ENCODE measurements around the gene LRRK1. TPM values are rescaled to one million over a fixed set of nuclear protein-coding genes. Genes with fewer than 3 reads are reported as not detected.

LRRK1 gene
- total and polyA plus RNA-seq, 4 donors = 5.0 to 5.3 (median 5.2) TPM

DNA sequence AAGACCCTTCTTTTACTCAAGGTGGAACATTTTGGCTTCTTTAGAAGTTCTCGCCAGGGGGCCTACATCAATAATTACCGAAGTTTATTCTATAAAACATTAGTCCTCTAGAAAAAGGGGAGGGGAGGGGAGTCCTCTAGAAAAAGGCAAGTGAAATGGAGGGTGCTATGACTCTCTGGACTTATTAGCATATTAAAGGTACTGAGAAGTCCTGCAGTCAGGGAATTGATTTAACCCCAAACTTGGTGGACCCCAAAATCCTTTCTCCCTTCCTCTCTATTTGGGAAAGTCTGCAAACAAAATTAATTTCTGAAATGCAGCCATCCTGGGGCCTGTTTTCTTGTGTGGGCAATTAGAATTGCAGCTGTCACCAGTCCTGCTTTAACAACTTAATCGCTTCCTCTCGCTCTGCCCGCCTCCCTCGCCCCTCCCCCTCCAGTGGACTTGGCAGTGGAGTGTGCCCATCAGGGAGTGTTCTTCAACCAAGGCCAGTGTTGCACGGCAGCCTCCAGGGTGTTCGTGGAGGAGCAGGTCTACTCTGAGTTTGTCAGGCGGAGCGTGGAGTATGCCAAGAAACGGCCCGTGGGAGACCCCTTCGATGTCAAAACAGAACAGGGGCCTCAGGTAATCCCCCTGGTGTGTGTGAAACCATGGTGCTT, 18.9 kb upstream of the LRRK1 start:
- peak in 2 of 6 donors; percentile 20 for DNase-seq (ENCODE audit: low read depth in 4 of 6, low spot score in 6 of 6)
- Histone ChIP-seq H3K9me3 (ENCODE audit: control insufficient read depth, insufficient read depth, low read length) (no peaks in the 10 kb centered on the region), H3K27ac (ENCODE audit: low read depth, low read length) (no peak overlapping the region), H3K4me1 (ENCODE audit: control insufficient read depth, insufficient read depth, low read length) (peaks cover 17% of the 10 kb centered on the region), H3K4me3 (ENCODE audit: low read depth, low read length) (no peak overlapping the region), H3K36me3 (ENCODE audit: control insufficient read depth, insufficient read depth, low read length) (no peaks in the 10 kb centered on the region), H3K27me3 (ENCODE audit: control insufficient read depth, insufficient read depth, low read length) (peaks cover 3% of the 10 kb centered on the region)
- 60% methylated on average over 7 of the region's 13 CpGs for WGBS (ENCODE audit: insufficient coverage)

DNA sequence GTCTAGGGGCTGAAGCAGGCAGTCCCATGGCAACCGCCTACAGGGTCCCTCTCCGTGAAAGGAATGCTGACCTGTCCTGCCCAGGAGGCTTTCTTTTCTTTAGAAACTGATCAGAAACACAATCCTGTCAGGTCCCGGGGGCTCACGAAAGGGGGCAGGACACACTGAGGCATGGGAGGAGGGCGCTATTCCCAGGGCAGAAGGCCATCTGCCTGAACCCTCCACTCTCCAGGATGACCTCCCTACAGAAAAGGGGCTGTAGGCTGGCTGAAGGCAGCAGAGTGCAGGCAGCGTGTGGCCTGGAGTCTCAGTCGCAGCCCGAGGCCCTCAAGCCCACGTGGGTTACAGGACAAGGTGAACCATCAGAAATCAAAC, 18.4 kb upstream of the LRRK1 start:
- no peak for DNase-seq (ENCODE audit: low read depth in 4 of 6, low spot score in 6 of 6)
- Histone ChIP-seq H3K4me3 (ENCODE audit: low read depth, low read length) (no peak overlapping the region), H3K27me3 (ENCODE audit: control insufficient read depth, insufficient read depth, low read length) (peaks cover 3% of the 10 kb centered on the region), H3K4me1 (ENCODE audit: control insufficient read depth, insufficient read depth, low read length) (peaks cover 17% of the 10 kb centered on the region), H3K27ac (ENCODE audit: low read depth, low read length) (no peak overlapping the region), H3K9me3 (ENCODE audit: control insufficient read depth, insufficient read depth, low read length) (no peaks in the 10 kb centered on the region), H3K36me3 (ENCODE audit: control insufficient read depth, insufficient read depth, low read length) (no peaks in the 10 kb centered on the region)
- WGBS (ENCODE audit: insufficient coverage) = 60% methylated on average over 7 of the region's 9 CpGs

- Histone ChIP-seq H3K4me3 (ENCODE audit: low read depth, low read length) (no peak overlapping the region), H3K27me3 (ENCODE audit: control insufficient read depth, insufficient read depth, low read length) (peaks cover 3% of the 10 kb centered on the region), H3K9me3 (ENCODE audit: control insufficient read depth, insufficient read depth, low read length) (no peaks in the 10 kb centered on the region), H3K27ac (ENCODE audit: low read depth, low read length) (peak overlapping the region; percentile 81), H3K36me3 (ENCODE audit: control insufficient read depth, insufficient read depth, low read length) (no peaks in the 10 kb centered on the region), H3K4me1 (ENCODE audit: control insufficient read depth, insufficient read depth, low read length) (peaks cover 17% of the 10 kb centered on the region)
- WGBS (ENCODE audit: insufficient coverage) = 70% methylated on average over 2 of the region's 3 CpGs
- DNase-seq (ENCODE audit: low read depth in 4 of 6, low spot score in 6 of 6) = no peak
Measured at GRCh38 chr15:100901296-100901695, 17.9 kb upstream of the LRRK1 start.

- 83% methylated on average over 6 of the region's 14 CpGs for WGBS (ENCODE audit: insufficient coverage)
- DNase-seq (ENCODE audit: low read depth in 4 of 6, low spot score in 6 of 6) = no peak
- Histone ChIP-seq H3K9me3 (ENCODE audit: control insufficient read depth, insufficient read depth, low read length) (no peaks in the 10 kb centered on the region), H3K4me3 (ENCODE audit: low read depth, low read length) (no peak overlapping the region), H3K27ac (ENCODE audit: low read depth, low read length) (peak overlapping the region; percentile 81), H3K4me1 (ENCODE audit: control insufficient read depth, insufficient read depth, low read length) (peaks cover 17% of the 10 kb centered on the region), H3K27me3 (ENCODE audit: control insufficient read depth, insufficient read depth, low read length) (peaks cover 3% of the 10 kb centered on the region), H3K36me3 (ENCODE audit: control insufficient read depth, insufficient read depth, low read length) (no peaks in the 10 kb centered on the region)
Measured at GRCh38 chr15:100901702-100902435, 17.3 kb upstream of the LRRK1 start.

DNA sequence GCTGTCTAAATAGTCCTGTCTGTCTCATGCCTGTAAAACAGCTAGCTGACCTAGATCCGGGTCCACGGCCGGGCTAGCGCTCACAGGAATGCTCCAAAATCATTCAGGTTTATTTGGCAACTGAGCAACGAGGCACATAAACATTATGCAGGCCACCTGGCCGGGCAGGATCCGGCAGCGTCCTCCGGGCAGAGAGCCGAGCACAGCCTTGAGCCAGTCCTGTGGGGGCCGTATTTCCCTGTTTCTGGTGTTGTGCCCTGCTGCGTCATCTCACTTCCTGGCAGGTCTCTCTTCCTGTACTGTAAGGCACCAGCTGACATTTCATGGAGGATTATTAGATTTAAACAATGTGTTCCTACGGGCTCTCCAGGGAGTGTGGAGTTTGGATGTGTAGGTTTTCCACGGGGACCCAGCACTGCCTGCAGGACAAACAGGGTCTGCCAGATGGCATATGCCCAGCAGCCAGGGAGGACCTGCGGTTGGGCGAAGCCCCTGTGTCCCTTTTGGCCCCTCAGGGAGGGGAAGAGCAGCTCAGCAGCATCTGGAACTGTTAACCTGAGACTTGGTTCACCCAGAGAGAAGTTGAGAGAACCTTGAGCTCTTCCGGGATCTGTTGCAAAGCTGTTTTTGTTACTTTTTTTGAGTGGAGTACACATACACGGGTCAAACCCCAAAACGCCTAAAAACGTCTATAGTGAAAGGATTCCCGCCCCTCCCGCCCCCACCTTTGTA, 16.6 kb upstream of the LRRK1 start:
- no peaks in the 10 kb centered on the region for H3K36me3 ChIP-seq (ENCODE audit: control insufficient read depth, insufficient read depth, low read length)
- no peak overlapping the region for H3K4me3 ChIP-seq (ENCODE audit: low read depth, low read length)
- H3K9me3 ChIP-seq (ENCODE audit: control insufficient read depth, insufficient read depth, low read length) = no peaks in the 10 kb centered on the region
- H3K27ac ChIP-seq (ENCODE audit: low read depth, low read length) = peak overlapping the region; percentile 81
- peak in 3 of 6 donors; percentile 56 to 79 (median 67) for DNase-seq (ENCODE audit: low read depth in 4 of 6, low spot score in 6 of 6)
- H3K4me1 ChIP-seq (ENCODE audit: control insufficient read depth, insufficient read depth, low read length) = peaks cover 17% of the 10 kb centered on the region
- H3K27me3 ChIP-seq (ENCODE audit: control insufficient read depth, insufficient read depth, low read length) = peaks cover 3% of the 10 kb centered on the region
- 45% methylated on average over 17 of the region's 22 CpGs for WGBS (ENCODE audit: insufficient coverage)

GRCh38 chr15:100903168-100903554, 16.0 kb upstream of the LRRK1 start:
- Histone ChIP-seq H3K36me3 (ENCODE audit: control insufficient read depth, insufficient read depth, low read length) (no peaks in the 10 kb centered on the region), H3K27me3 (ENCODE audit: control insufficient read depth, insufficient read depth, low read length) (peaks cover under 1% of the 10 kb centered on the region), H3K4me3 (ENCODE audit: low read depth, low read length) (no peak overlapping the region), H3K27ac (ENCODE audit: low read depth, low read length) (peak overlapping the region; percentile 81), H3K9me3 (ENCODE audit: control insufficient read depth, insufficient read depth, low read length) (no peaks in the 10 kb centered on the region), H3K4me1 (ENCODE audit: control insufficient read depth, insufficient read depth, low read length) (peaks cover 12% of the 10 kb centered on the region)
- DNase-seq (ENCODE audit: low read depth in 4 of 6, low spot score in 6 of 6) = no peak
- WGBS (ENCODE audit: insufficient coverage) = no CpG with 5 or more reads among the region's 3 CpGs

GRCh38 chr15:100905850-100906249, 13.3 kb upstream of the LRRK1 start:
- Histone ChIP-seq H3K4me1 (ENCODE audit: control insufficient read depth, insufficient read depth, low read length) (peaks cover 6% of the 10 kb centered on the region), H3K4me3 (ENCODE audit: low read depth, low read length) (no peak overlapping the region), H3K36me3 (ENCODE audit: control insufficient read depth, insufficient read depth, low read length) (no peaks in the 10 kb centered on the region), H3K9me3 (ENCODE audit: control insufficient read depth, insufficient read depth, low read length) (no peaks in the 10 kb centered on the region), H3K27ac (ENCODE audit: low read depth, low read length) (no peak overlapping the region), H3K27me3 (ENCODE audit: control insufficient read depth, insufficient read depth, low read length) (peaks cover 3% of the 10 kb centered on the region)
- 65% methylated on average over 5 of the region's 8 CpGs for WGBS (ENCODE audit: insufficient coverage)
- no peak for DNase-seq (ENCODE audit: low read depth in 4 of 6, low spot score in 6 of 6)

GRCh38 chr15:100908466-100908865, 10.7 kb upstream of the LRRK1 start:
- no peak overlapping the region for H3K4me3 ChIP-seq (ENCODE audit: low read depth, low read length)
- peaks cover 3% of the 10 kb centered on the region for H3K27me3 ChIP-seq (ENCODE audit: control insufficient read depth, insufficient read depth, low read length)
- DNase-seq (ENCODE audit: low read depth in 4 of 6, low spot score in 6 of 6) = no peak
- no peaks in the 10 kb centered on the region for H3K4me1 ChIP-seq (ENCODE audit: control insufficient read depth, insufficient read depth, low read length)
- no peak overlapping the region for H3K27ac ChIP-seq (ENCODE audit: low read depth, low read length)
- 97% methylated on average over 4 of the region's 6 CpGs for WGBS (ENCODE audit: insufficient coverage)
- no peaks in the 10 kb centered on the region for H3K36me3 ChIP-seq (ENCODE audit: control insufficient read depth, insufficient read depth, low read length)
- no peaks in the 10 kb centered on the region for H3K9me3 ChIP-seq (ENCODE audit: control insufficient read depth, insufficient read depth, low read length)

DNA sequence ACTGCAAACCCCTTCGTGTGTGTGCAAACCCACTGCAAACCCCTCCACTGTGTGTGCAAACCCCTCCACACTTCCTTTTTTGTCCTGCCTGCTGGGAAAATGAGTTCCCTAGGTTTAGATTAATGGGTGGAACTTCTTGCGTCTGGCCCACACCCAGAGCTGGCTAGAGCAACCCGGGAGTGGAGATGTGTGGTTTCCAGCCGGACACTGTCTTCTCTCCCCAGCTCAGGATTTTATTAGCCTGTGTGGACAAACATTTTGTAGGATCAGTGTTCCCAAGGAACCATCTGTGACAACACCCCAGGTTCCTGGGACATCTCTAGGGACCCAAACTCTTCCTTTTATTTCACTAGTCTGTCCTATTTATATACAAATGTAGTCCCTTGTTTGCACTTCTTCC, 9.6 kb upstream of the LRRK1 start:
- WGBS (ENCODE audit: insufficient coverage) = 85% methylated on average over 4 of the region's 4 CpGs
- Histone ChIP-seq H3K9me3 (ENCODE audit: control insufficient read depth, insufficient read depth, low read length) (no peaks in the 10 kb centered on the region), H3K4me1 (ENCODE audit: control insufficient read depth, insufficient read depth, low read length) (no peaks in the 10 kb centered on the region), H3K4me3 (ENCODE audit: low read depth, low read length) (no peak overlapping the region), H3K27me3 (ENCODE audit: control insufficient read depth, insufficient read depth, low read length) (peaks cover 3% of the 10 kb centered on the region), H3K27ac (ENCODE audit: low read depth, low read length) (no peak overlapping the region), H3K36me3 (ENCODE audit: control insufficient read depth, insufficient read depth, low read length) (no peaks in the 10 kb centered on the region)
- no peak for DNase-seq (ENCODE audit: low read depth in 4 of 6, low spot score in 6 of 6)
